ENCODE measurements around the gene CAPN13.

The CAPN13 gene

GRCh38 chr2:30807249-30807648 is at the start of gene CAPN13:
TSS of gene CAPN13 (minus strand) at chr2:30807446. CDS start at chr2:30787325, 20,121 bp downstream.
- TF ChIP-seq CTCF (IDR thresholded peaks at IDR 0.05; ENCODE audit: low read depth, low read length) = no peak
- no peak for DNase-seq (ENCODE audit: extremely low read depth, low read depth)

- TF ChIP-seq CTCF (IDR thresholded peaks at IDR 0.05; ENCODE audit: low read depth, low read length) = no peak
- no peak for DNase-seq (ENCODE audit: extremely low read depth, low read depth)
Measured at GRCh38 chr2:30847841-30848240, 40.6 kb upstream of the CAPN13 start.

- no peak for DNase-seq (ENCODE audit: extremely low read depth, low read depth)
- no peak for TF ChIP-seq CTCF (IDR thresholded peaks at IDR 0.05; ENCODE audit: low read depth, low read length)
Measured at GRCh38 chr2:30847329-30847728, 40.1 kb upstream of the CAPN13 start.

GRCh38 chr2:30828586-30828985 is 21.3 kb upstream of the CAPN13 start:
- TF ChIP-seq CTCF (IDR thresholded peaks at IDR 0.05; ENCODE audit: low read depth, low read length) = no peak

GRCh38 chr2:30826916-30827315 is 19.7 kb upstream of the CAPN13 start:
- no peak for DNase-seq (ENCODE audit: extremely low read depth, low read depth)
- no peak for TF ChIP-seq CTCF (IDR thresholded peaks at IDR 0.05; ENCODE audit: low read depth, low read length)

More at GRCh38 chr2:30828586-30828985, 21.3 kb upstream of the CAPN13 start:
- no peak for DNase-seq (ENCODE audit: extremely low read depth, low read depth)

GRCh38 chr2:30826481-30826880 is 19.2 kb upstream of the CAPN13 start:
- no peak for DNase-seq (ENCODE audit: extremely low read depth, low read depth)
- TF ChIP-seq CTCF (IDR thresholded peaks at IDR 0.05; ENCODE audit: low read depth, low read length) = no peak

GRCh38 chr2:30823452-30823851 is 16.2 kb upstream of the CAPN13 start:
- no peak for DNase-seq (ENCODE audit: extremely low read depth, low read depth)
- TF ChIP-seq CTCF (IDR thresholded peaks at IDR 0.05; ENCODE audit: low read depth, low read length) = no peak
